Left lung (tissue), 10 donors: ENCODE measurements around the gene OSTC. TPM values are rescaled to one million over a fixed set of nuclear protein-coding genes. Genes with fewer than 3 reads are reported as not detected.

ENCODE experiments used
- ATAC-seq: fragments of 200-7000 bp; cut with Tn5 transposase; one replicate; pipeline ENCODE4 v1.9.1; 2020; ENCODE audit warnings: moderate library complexity
- DNase-seq, 4 donors: peaks; one replicate each; pipeline ENCODE4 v3.0.0-alpha.2; 2013 to 2020
- H3K27ac ChIP-seq, 2 donors: fragments of 200-600 bp; sonication (generic) in 1 of 2; one replicate each; pipeline versions ENCODE4 v1.5.0 to v1.8.0; 2020 to 2021
- H3K27me3 ChIP-seq, 2 donors: fragments of 200-600 bp; sonication (generic) in 1 of 2; one replicate each; pipeline versions ENCODE4 v1.5.0 to v1.8.0; 2020 to 2021
- H3K36me3 ChIP-seq, 2 donors: fragments of 200-600 bp; sonication (generic) in 1 of 2; one replicate each; pipeline versions ENCODE4 v1.5.0 to v1.8.0; 2020 to 2021
- H3K4me1 ChIP-seq, 2 donors: fragments of 200-600 bp; one replicate each; pipeline ENCODE4 v1.8.0; 2021
- H3K4me3 ChIP-seq, 2 donors: fragments of 200-600 bp; sonication (generic) in 1 of 2; one replicate each; pipeline versions ENCODE4 v1.5.0 to v1.8.0; 2020 to 2021; ENCODE audit warnings: mild to moderate bottlenecking in 1 of 2
- H3K9me3 ChIP-seq, 2 donors: fragments of 200-600 bp; sonication (generic) in 1 of 2; one replicate each; pipeline versions ENCODE4 v1.5.0 to v1.8.0; 2020 to 2021
- intact Hi-C, 2 donors: fragments of 100-400 bp; cut with DNase I; formaldehyde crosslinking; loops; one replicate each; pipeline versions ENCODE4 v1.11.2 to v1.14.2; 2022
- polyA plus RNA-seq, 6 donors: library from polyadenylated mRNA; unstranded; fragments of 120-200 nt; gene quantifications; one replicate each; pipeline ENCODE4 v1.2.1, GENCODE V29; 2013; ENCODE audit not compliant: insufficient read length in 6 of 6
- total RNA-seq, 2 donors: library from RNA; stranded (reverse); fragmentation: NEBNext Ultra II Directional; extraction: Animal tissue kit (Norgen Biotek cat#: 25700); gene quantifications; one replicate each; pipeline ENCODE4 v1.2.1, GENCODE V29; 2021
- TF ChIP-seq, protein P1 (sequence below), 2 donors: fragments of 200-600 bp; sonication (generic) in 1 of 2; IDR thresholded peaks; one replicate each; pipeline versions ENCODE4 v1.5.0 to v1.8.0; 2021; ENCODE audit warnings: antibody characterized with exemption in 2 of 2
- donor health status: DM: no; HTN: yes; CAD: no.
- donor health status: DM: no; HTN: no; CAD: no.

The OSTC gene
- total and polyA plus RNA-seq, 8 donors: 133 to 280 (median 251) TPM

DNA sequence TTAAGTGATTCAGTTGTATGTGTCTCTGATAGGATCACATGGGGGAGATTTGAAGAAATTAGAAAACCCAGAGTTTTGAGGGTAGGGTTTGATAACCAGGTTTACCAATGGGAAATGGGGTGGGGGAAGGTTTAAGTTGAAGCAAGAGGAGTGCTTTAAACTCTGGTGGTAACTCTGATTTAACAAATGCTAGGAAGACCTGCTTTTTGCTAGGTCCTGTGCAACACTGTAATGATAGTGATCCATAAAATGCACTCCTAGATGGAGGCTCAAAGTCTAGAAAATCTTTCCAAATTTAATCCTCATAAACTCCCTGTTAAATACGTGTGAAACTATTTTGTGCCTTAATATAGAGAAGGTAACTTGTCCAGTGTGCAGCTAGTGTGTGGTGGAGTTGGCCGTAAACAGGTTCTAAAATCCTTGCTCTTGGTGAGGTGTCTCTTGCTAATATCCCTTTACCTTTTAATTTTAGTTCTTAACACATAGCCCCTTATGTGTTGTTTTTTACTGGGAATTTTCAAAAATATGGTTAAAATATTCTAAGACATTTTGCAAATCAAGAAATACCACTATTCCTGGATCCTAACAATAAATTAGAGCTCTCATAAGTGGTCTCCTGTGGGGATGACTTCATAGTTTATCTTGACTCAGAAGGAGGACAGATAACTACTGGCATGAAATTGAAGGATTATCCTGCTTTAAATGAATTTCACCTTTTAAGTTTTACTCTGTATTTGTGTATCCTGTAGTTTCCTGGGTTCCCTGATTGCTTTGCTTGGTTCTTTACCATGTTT is 25.9 kb upstream of the OSTC start:
- Histone ChIP-seq H3K9me3 (no peaks in the 10 kb centered on the region), H3K4me3 (no peak overlapping the region), H3K4me1 (peaks cover 17 to 46% of the 10 kb centered on the region in 2 donors), H3K27ac (no peak overlapping the region), H3K36me3 (peaks cover 0 to 77% of the 10 kb centered on the region in 2 donors), H3K27me3 (no peaks in the 10 kb centered on the region)
- intact Hi-C loops: no loop called here
- DNase-seq (no peak), ATAC-seq (no peak)
- TF ChIP-seq, protein P1, sequence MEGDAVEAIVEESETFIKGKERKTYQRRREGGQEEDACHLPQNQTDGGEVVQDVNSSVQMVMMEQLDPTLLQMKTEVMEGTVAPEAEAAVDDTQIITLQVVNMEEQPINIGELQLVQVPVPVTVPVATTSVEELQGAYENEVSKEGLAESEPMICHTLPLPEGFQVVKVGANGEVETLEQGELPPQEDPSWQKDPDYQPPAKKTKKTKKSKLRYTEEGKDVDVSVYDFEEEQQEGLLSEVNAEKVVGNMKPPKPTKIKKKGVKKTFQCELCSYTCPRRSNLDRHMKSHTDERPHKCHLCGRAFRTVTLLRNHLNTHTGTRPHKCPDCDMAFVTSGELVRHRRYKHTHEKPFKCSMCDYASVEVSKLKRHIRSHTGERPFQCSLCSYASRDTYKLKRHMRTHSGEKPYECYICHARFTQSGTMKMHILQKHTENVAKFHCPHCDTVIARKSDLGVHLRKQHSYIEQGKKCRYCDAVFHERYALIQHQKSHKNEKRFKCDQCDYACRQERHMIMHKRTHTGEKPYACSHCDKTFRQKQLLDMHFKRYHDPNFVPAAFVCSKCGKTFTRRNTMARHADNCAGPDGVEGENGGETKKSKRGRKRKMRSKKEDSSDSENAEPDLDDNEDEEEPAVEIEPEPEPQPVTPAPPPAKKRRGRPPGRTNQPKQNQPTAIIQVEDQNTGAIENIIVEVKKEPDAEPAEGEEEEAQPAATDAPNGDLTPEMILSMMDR (IDR thresholded peaks at IDR 0.05): no peak

DNA sequence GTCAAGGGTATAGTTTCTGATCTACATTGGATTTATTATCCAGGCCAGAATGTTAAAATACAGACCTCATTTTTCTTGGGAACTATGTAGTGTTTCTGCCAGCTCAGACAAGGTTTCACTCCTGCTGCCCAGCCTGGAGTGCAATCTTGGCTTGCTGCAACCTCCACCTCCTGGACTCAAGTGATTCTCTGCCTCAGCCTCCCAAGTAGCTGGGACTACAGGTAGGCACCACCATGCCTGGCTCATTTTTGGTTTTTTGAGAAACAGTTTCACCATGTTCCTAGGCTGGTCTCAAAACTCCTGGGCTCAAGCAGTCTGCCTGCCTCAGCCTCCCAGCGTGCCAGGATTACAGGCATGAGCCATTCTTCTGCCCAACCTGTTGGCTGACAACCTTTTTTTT is 24.3 kb upstream of the OSTC start:
- Histone ChIP-seq H3K36me3 (peaks cover 0 to 93% of the 10 kb centered on the region in 2 donors), H3K27me3 (no peaks in the 10 kb centered on the region), H3K4me3 (no peak overlapping the region), H3K27ac (no peak overlapping the region), H3K9me3 (no peaks in the 10 kb centered on the region), H3K4me1 (peaks cover 17 to 37% of the 10 kb centered on the region in 2 donors)
- no peak for ATAC-seq
- TF ChIP-seq, protein P1 (IDR thresholded peaks at IDR 0.05): no peak
- DNase-seq: no peak
- intact Hi-C loops: no loop called here

DNA sequence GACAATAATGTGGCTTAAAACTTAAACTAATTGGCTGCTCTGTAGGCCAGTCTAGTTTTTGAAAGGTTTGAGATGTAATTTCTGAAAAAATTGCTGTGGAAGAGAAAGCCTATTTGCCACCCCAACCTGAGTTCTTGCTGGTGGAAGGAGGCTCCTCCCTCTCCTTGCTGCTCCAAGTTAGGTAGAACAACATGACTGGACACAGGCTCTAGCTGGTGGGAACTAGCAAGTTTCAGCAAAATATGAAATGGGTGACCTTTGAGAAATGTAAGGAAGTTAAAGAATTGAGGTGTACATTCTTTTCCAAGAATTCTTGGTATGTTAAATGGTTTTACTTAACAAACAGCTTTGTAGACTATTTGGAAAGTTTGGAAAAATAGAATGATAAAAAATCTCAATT is 22.0 kb upstream of the OSTC start:
- H3K27ac ChIP-seq: no peak overlapping the region
- H3K4me3 ChIP-seq: no peak overlapping the region
- ATAC-seq (no peak), DNase-seq (no peak)
- H3K4me1 ChIP-seq: peaks cover 0 to 14% of the 10 kb centered on the region in 2 donors
- H3K9me3 ChIP-seq: no peaks in the 10 kb centered on the region
- peaks cover 0 to 100% of the 10 kb centered on the region in 2 donors for H3K36me3 ChIP-seq
- no peaks in the 10 kb centered on the region for H3K27me3 ChIP-seq
- intact Hi-C loops: no loop called here
- TF ChIP-seq, protein P1 (IDR thresholded peaks at IDR 0.05): no peak

DNA sequence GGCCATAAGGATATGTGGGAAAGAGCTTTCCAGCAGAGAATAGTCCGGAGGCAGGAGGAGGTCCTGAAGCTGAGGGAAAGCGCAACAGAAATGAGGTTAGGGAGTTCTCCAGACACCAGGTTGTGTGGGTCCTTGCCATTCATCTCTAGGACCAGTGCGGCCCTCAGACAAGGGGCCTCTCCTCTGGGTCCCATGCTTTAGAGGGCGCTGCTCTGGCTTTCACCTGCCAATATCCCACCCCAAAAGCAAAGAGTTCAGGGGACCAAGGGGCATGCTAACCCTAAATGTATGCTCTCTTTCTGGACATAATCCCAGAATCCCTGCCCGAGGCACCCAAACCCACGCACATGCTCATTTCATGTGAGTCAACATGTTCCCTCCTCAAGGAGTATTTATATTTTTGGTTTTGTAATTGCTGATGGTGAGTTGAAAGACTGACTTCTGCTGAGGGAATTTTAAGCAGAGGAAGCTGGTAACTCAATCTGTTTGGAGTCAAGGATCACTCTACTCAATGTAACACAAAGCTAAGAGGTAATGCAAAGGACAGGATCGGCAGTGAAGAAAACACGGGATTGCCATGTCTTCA is 15.2 kb upstream of the OSTC start:
- Histone ChIP-seq H3K4me3 (no peak overlapping the region), H3K4me1 (no peaks in the 10 kb centered on the region), H3K27ac (no peak overlapping the region), H3K27me3 (no peaks in the 10 kb centered on the region), H3K9me3 (no peaks in the 10 kb centered on the region), H3K36me3 (peaks cover 0 to 66% of the 10 kb centered on the region in 2 donors)
- ATAC-seq (no peak), DNase-seq (no peak)
- TF ChIP-seq, protein P1 (IDR thresholded peaks at IDR 0.05): no peak
- intact Hi-C loops: no loop called here

DNA sequence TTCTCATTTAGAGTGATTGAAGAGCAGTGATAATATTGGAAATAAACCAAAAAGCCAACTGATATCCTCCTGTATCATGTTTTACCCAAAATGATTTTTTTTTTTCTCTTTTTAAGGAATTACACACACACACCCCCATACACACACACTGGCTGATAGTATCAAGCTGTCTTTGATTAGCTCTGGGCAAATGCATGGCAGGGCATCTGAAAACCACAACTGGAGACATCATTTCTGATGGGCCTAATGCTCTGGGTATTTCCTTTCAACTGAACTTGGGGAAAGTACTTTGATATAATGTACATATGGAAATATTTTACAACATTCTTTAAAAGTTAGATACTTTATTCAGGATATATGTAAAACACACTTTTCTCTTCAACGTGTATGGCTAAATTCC is 14.2 kb upstream of the OSTC start:
- Histone ChIP-seq H3K4me1 (no peaks in the 10 kb centered on the region), H3K36me3 (peaks cover 0 to 55% of the 10 kb centered on the region in 2 donors), H3K27me3 (no peaks in the 10 kb centered on the region), H3K27ac (no peak overlapping the region), H3K9me3 (no peaks in the 10 kb centered on the region), H3K4me3 (no peak overlapping the region)
- ATAC-seq (no peak), DNase-seq (no peak)
- intact Hi-C loops: no loop called here
- TF ChIP-seq, protein P1 (IDR thresholded peaks at IDR 0.05): no peak
